ENCODE measurements around the gene SPOCK1.

SPOCK1 gene

GRCh38 chr5:137215780-137216179 is 283.3 kb downstream of the SPOCK1 start:
- Histone ChIP-seq H3K36me3 (ENCODE audit: control insufficient read depth, insufficient read depth, low read length) (no peaks in the 10 kb centered on the region), H3K4me3 (replicated peaks; ENCODE audit: low read depth, low read length) (no peak overlapping the region), H3K27me3 (replicated peaks; ENCODE audit: control insufficient read depth, insufficient read depth, low read length) (no peaks in the 10 kb centered on the region; the same call in 1 of the 2 replicates)
- DNase-seq (ENCODE audit: extremely low read depth, insufficient read length) = no peak
- TF ChIP-seq, protein P1, sequence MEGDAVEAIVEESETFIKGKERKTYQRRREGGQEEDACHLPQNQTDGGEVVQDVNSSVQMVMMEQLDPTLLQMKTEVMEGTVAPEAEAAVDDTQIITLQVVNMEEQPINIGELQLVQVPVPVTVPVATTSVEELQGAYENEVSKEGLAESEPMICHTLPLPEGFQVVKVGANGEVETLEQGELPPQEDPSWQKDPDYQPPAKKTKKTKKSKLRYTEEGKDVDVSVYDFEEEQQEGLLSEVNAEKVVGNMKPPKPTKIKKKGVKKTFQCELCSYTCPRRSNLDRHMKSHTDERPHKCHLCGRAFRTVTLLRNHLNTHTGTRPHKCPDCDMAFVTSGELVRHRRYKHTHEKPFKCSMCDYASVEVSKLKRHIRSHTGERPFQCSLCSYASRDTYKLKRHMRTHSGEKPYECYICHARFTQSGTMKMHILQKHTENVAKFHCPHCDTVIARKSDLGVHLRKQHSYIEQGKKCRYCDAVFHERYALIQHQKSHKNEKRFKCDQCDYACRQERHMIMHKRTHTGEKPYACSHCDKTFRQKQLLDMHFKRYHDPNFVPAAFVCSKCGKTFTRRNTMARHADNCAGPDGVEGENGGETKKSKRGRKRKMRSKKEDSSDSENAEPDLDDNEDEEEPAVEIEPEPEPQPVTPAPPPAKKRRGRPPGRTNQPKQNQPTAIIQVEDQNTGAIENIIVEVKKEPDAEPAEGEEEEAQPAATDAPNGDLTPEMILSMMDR (IDR thresholded peaks at IDR 0.05; ENCODE audit: insufficient read depth, low read length, poor library complexity, severe bottlenecking) = no peak

GRCh38 chr5:137215261-137215660 is 283.9 kb downstream of the SPOCK1 start:
- Histone ChIP-seq H3K36me3 (ENCODE audit: control insufficient read depth, insufficient read depth, low read length) (no peaks in the 10 kb centered on the region), H3K4me3 (replicated peaks; ENCODE audit: low read depth, low read length) (no peak overlapping the region), H3K27me3 (replicated peaks; ENCODE audit: control insufficient read depth, insufficient read depth, low read length) (no peaks in the 10 kb centered on the region; the same call in 1 of the 2 replicates)
- TF ChIP-seq, protein P1 (IDR thresholded peaks at IDR 0.05; ENCODE audit: insufficient read depth, low read length, poor library complexity, severe bottlenecking) = no peak
- no peak for DNase-seq (ENCODE audit: extremely low read depth, insufficient read length)

DNA sequence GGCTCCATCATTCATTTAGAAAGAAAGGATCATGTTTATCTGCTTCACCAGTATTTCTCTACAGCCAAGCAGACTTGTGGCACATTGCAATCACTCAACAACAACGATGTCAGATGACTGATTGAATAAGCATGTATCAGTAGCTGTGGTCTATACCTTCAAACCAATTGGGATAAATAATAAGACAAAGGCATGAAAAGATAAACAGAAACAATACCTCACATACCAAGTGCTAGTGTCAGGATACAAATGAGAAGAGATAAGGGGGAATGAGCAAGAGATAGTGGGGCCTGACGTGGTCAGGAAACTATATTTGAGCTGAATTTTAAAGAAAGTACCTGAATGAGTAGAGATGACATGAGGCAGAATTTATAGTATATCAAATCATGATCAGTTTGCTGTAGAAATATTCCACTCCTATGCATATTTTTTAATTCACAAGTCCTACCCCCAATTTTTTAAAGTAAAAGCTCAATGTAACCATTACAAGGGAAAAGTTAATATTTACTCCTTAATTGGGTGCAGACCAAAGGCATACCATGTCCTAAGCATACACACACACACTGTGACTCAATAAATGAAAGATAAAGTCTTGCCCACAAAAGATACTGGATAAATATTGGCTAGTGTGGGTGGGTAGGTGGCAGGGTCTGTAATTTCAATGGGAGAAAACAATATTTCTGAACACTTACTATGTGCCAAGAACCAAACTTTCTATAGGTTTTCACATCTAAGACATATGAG is 284.5 kb downstream of the SPOCK1 start:
- DNase-seq (ENCODE audit: extremely low read depth, insufficient read length) = no peak
- no peaks in the 10 kb centered on the region; the same call in 1 of the 2 replicates for H3K27me3 ChIP-seq (replicated peaks; ENCODE audit: control insufficient read depth, insufficient read depth, low read length)
- no peaks in the 10 kb centered on the region for H3K36me3 ChIP-seq (ENCODE audit: control insufficient read depth, insufficient read depth, low read length)
- no peak overlapping the region for H3K4me3 ChIP-seq (replicated peaks; ENCODE audit: low read depth, low read length)
- TF ChIP-seq, protein P1 (IDR thresholded peaks at IDR 0.05; ENCODE audit: insufficient read depth, low read length, poor library complexity, severe bottlenecking) = no peak

- Histone ChIP-seq H3K27me3 (replicated peaks; ENCODE audit: control insufficient read depth, insufficient read depth, low read length) (no peaks in the 10 kb centered on the region; the same call in 1 of the 2 replicates), H3K36me3 (ENCODE audit: control insufficient read depth, insufficient read depth, low read length) (no peaks in the 10 kb centered on the region), H3K4me3 (replicated peaks; ENCODE audit: low read depth, low read length) (no peak overlapping the region)
- TF ChIP-seq, protein P1 (IDR thresholded peaks at IDR 0.05; ENCODE audit: insufficient read depth, low read length, poor library complexity, severe bottlenecking) = no peak
- DNase-seq (ENCODE audit: extremely low read depth, insufficient read length) = no peak
Observed at GRCh38 chr5:137212471-137212870, 286.7 kb downstream of the SPOCK1 start.

DNA sequence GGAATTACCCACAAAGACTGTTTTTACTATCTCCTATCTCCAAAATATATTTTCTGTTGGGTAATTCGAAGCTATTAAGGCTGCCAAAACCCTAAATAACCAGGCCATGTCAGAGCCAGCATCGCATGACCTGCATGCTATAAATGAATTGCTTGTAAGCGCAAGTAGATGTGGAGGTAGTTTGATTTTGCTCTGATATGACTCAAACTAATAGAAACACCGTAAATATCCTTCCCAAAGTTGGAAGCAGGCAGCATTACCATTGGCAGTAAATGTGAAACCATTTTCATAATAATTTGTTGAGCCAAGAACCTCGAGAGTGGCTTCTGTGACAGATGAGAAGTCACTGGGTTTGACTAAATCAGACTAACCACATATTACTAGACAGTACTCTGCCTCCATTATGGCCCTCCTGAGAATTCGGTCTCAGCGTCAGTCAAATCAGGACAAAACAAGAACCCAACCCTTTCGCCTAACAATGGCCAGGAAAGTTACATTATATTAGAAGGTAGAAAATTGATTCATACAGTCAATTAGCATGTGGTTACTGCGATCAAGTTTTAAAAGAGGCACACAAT is 289.8 kb downstream of the SPOCK1 start:
- no peak overlapping the region for H3K4me3 ChIP-seq (replicated peaks; ENCODE audit: low read depth, low read length)
- TF ChIP-seq, protein P1 (IDR thresholded peaks at IDR 0.05; ENCODE audit: insufficient read depth, low read length, poor library complexity, severe bottlenecking) = no peak
- DNase-seq (ENCODE audit: extremely low read depth, insufficient read length) = no peak
- no peaks in the 10 kb centered on the region; the same call in 1 of the 2 replicates for H3K27me3 ChIP-seq (replicated peaks; ENCODE audit: control insufficient read depth, insufficient read depth, low read length)
- H3K36me3 ChIP-seq (ENCODE audit: control insufficient read depth, insufficient read depth, low read length) = no peaks in the 10 kb centered on the region
